BJ (cell line): ENCODE results near the gene CHEK1. TPM values are rescaled to one million over a fixed set of nuclear protein-coding genes. Genes with fewer than 3 reads are reported as not detected.

Experiments used
- CTCF ChIA-PET: fragments of 350-600 bp; formaldehyde crosslinking; extraction: SDS; loops from one replicate; lab custom pipeline; 2021; ENCODE audit warnings: antibody characterized with exemption, inconsistent platforms; lab: Yijun Ruan, JAX
- POLR2A ChIA-PET: fragments of 300-600 bp; sonication (Branson Sonifier 250); formaldehyde crosslinking; extraction: SDS; loops from one replicate; lab custom pipeline; 2021; ENCODE audit warnings: antibody characterized with exemption; lab: Charles Lee
- DNase-seq: peaks from one replicate; pipeline ENCODE4 v3.0.0-alpha.2; 2011; ENCODE audit warnings: low read depth
- H3K27me3 ChIP-seq: 2 replicates; pipeline ENCODE4 v1.6.0; 2011; ENCODE audit warnings: low read length; ENCODE audit not compliant: control insufficient read depth, insufficient read depth
- H3K36me3 ChIP-seq: 2 replicates; pipeline ENCODE4 v1.5.1; 2011; ENCODE audit warnings: low read length; ENCODE audit not compliant: control insufficient read depth, insufficient read depth
- H3K4me3 ChIP-seq: 2 replicates; pipeline ENCODE4 v1.5.1; 2011; ENCODE audit warnings: low read depth, mild to moderate bottlenecking, control low read depth, low read length
- polyA plus RNA-seq: library from polyadenylated mRNA; depleted of rRNA; stranded (reverse); fragments of >200 nt; gene quantifications from 2 replicates; pipeline ENCODE4 v1.2.3, GENCODE V29; 2011
- TF ChIP-seq, protein P1 (sequence below): IDR thresholded peaks from 2 replicates; pipeline ENCODE4 v1.5.1; 2011; ENCODE audit warnings: low read depth, mild to moderate bottlenecking, control low read depth, inconsistent platforms, low read length, moderate library complexity; ENCODE audit not compliant: insufficient read depth

CHEK1 gene
- polyA plus RNA-seq, 1 experiment = 11.4 TPM

DNA sequence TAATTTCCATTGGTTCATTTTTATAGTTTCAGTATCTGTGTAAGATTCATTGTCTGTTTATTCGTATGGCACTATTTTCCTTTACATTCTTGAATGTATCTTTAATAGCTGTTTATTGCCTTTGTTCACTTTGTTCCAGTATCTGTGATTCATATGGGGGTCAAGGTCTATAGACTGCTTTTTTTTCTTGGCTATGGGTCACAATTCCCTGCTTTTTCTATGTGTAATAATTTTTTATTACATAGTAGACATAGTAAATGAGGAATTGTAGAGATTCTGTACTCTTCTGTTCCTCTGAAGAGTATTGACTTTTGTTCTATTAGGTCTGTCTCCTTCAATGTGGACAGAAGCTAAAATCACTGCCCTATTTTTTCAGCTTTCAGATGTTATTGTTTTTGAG lies 45.2 kb downstream of the CHEK1 start:
- ChIA-PET CTCF (interaction anchor here (0.6 kb wide), 1 partner anchor 20 kb away, joined by 3 read pairs; no protein-coding TSS in a partner anchor), POLR2A (no interaction called here)
- Histone ChIP-seq H3K27me3 (no peaks in the 10 kb centered on the region), H3K36me3 (no peaks in the 10 kb centered on the region), H3K4me3 (no peak overlapping the region)
- no peak for DNase-seq
- TF ChIP-seq, protein P1, sequence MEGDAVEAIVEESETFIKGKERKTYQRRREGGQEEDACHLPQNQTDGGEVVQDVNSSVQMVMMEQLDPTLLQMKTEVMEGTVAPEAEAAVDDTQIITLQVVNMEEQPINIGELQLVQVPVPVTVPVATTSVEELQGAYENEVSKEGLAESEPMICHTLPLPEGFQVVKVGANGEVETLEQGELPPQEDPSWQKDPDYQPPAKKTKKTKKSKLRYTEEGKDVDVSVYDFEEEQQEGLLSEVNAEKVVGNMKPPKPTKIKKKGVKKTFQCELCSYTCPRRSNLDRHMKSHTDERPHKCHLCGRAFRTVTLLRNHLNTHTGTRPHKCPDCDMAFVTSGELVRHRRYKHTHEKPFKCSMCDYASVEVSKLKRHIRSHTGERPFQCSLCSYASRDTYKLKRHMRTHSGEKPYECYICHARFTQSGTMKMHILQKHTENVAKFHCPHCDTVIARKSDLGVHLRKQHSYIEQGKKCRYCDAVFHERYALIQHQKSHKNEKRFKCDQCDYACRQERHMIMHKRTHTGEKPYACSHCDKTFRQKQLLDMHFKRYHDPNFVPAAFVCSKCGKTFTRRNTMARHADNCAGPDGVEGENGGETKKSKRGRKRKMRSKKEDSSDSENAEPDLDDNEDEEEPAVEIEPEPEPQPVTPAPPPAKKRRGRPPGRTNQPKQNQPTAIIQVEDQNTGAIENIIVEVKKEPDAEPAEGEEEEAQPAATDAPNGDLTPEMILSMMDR = no peak

DNA sequence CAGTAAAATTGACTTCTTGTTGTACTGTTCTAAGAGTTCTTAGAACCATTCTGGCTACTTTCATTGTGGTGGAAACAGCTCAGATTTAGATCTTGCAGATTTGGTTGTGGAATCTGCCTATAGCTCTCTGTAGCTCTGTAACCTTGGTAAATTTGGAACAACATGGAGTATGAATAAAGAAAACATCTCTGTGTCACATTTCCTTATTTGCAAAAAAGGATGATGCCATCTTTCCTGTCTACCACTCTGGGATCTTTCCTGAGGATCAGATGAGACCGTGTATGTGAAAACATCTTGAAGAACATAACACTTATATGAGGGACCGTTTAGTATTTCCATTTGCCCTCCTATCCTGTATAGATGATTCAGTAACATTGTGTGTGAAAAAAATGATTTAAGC lies 46.6 kb downstream of the CHEK1 start:
- no peaks in the 10 kb centered on the region for H3K36me3 ChIP-seq
- TF ChIP-seq, protein P1 = no peak
- ChIA-PET POLR2A (no interaction called here), CTCF (no interaction called here)
- H3K4me3 ChIP-seq = no peak overlapping the region
- H3K27me3 ChIP-seq = no peaks in the 10 kb centered on the region
- no peak for DNase-seq

DNA sequence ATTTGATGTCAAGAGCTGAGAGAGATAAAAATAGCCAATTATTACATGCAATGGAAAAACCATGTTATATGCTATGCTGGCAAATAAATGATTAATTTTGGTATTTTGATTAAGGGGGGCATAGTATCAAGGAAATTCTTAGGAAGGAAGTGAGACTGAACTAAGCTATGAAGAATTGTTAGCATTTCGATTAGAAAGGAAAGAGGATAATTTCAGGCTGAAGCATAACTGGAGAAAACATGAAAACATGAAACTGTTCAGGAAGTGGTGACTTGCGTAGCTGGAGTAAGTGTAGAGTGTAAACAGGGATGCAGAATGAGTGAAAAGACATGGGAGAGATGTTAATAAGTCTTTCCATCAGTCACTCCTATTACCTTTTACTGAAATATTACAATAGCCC lies 49.2 kb downstream of the CHEK1 start:
- POLR2A ChIA-PET = no interaction called here
- TF ChIP-seq, protein P1 = no peak
- H3K36me3 ChIP-seq = no peaks in the 10 kb centered on the region; the same call in 1 of the 2 replicates
- H3K27me3 ChIP-seq = no peaks in the 10 kb centered on the region
- CTCF ChIA-PET = no interaction called here
- no peak overlapping the region for H3K4me3 ChIP-seq
- no peak for DNase-seq

DNA sequence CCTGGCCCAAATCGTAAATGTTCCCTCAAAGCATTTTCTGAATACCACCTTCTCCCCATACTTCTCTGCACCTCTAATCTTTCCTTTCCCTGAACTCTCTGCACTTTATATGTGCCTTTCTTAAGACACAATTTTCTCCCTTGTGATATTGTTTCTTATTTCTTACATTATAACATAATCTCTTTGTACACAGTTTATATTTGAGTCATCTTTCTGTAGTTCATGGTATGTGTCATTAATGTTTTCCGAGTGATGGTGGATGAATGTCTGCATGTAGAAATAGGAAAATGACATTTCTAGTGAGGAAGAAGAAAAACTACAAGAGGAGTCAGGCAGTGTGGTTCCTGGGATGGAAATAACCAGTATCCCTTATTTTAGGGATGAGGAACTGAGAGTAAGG lies 50.2 kb downstream of the CHEK1 start:
- Histone ChIP-seq H3K4me3 (no peak overlapping the region), H3K27me3 (no peaks in the 10 kb centered on the region), H3K36me3 (no peaks in the 10 kb centered on the region; the same call in 1 of the 2 replicates)
- ChIA-PET CTCF (no interaction called here), POLR2A (no interaction called here)
- no peak for DNase-seq
- TF ChIP-seq, protein P1 = no peak

DNA sequence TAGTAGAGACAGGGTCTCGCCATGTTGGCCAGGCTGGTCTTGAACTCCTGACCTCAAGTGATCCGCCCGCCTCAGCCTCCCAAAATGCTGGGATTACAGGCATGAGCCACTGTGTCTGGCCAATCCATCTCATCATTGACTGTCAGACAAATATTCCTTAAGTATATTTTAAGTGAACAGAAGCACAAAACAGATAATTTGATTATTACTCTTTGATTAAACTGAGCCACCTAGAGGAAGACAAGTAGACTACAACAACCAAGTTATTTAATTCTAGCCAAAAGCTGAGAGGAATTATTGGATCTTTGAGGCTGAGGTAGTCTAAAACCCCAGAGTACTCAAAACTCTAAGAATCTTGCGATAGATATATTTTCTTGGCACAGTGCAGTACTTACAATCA lies 54.4 kb downstream of the CHEK1 start:
- H3K36me3 ChIP-seq = no peaks in the 10 kb centered on the region; the same call in 1 of the 2 replicates
- CTCF ChIA-PET = interaction anchor here (0.6 to 1.6 kb wide), 4 partner anchors 11 to 28 kb away, joined by 3 to 5 read pairs (median 3); no protein-coding TSS in a partner anchor
- DNase-seq = no peak
- no peak overlapping the region for H3K4me3 ChIP-seq
- TF ChIP-seq, protein P1 = peak; percentile 25; the same call in 1 of the 2 replicates
- H3K27me3 ChIP-seq = no peaks in the 10 kb centered on the region
- POLR2A ChIA-PET = no interaction called here
